HepG2 (cell line): ENCODE measurements around the gene SGF29. TPM values are rescaled to one million over a fixed set of nuclear protein-coding genes. Genes with fewer than 3 reads are reported as not detected.

ENCODE experiments used
- ARNTL ChIP-seq: sonication (generic); formaldehyde crosslinking; IDR thresholded peaks from 2 replicates; pipeline ENCODE4 v1.4.0; 2020; ENCODE audit warnings: mild to moderate bottlenecking, missing genetic modification reagents
- ETV5 ChIP-seq: IDR thresholded peaks from 2 replicates; pipeline ENCODE4 v1.6.1; 2018; ENCODE audit warnings: missing biosample characterization, missing genetic modification reagents, inconsistent platforms, borderline replicate concordance
- GFI1 ChIP-seq: sonication (generic); formaldehyde crosslinking; IDR thresholded peaks from 2 replicates; pipeline ENCODE4 v1.5.0; 2020; ENCODE audit warnings: missing genetic modification reagents, mild to moderate bottlenecking, borderline replicate concordance
- NFYC ChIP-seq: IDR thresholded peaks from 2 replicates; pipeline ENCODE4 v1.6.1; 2016; ENCODE audit warnings: missing genetic modification reagents, missing compliant biosample characterization
- PAF1 ChIP-seq: IDR thresholded peaks from 2 replicates; pipeline ENCODE4 v1.6.1; 2016; ENCODE audit warnings: missing genetic modification reagents, missing compliant biosample characterization
- RFX5 ChIP-seq: IDR thresholded peaks from 2 replicates; pipeline ENCODE4 v1.6.1; 2011; ENCODE audit warnings: low read depth, low read length, improper control_type of control experiment
- SP140L ChIP-seq: sonication (generic); formaldehyde crosslinking; IDR thresholded peaks from 2 replicates; pipeline ENCODE4 v1.4.0; 2020; ENCODE audit warnings: missing genetic modification reagents, borderline replicate concordance
- ZFAT ChIP-seq: sonication (generic); formaldehyde crosslinking; conservative IDR thresholded peaks from 2 replicates; pipeline ENCODE4 v1.8.1; 2023; ENCODE audit warnings: missing genetic modification reagents, inconsistent platforms
- ZFP82 ChIP-seq: sonication (generic); formaldehyde crosslinking; IDR thresholded peaks from 2 replicates; pipeline ENCODE4 v1.5.1; 2020; ENCODE audit warnings: mild to moderate bottlenecking, missing genetic modification reagents, borderline replicate concordance
- ZNF670 ChIP-seq: sonication (generic); formaldehyde crosslinking; IDR thresholded peaks from 2 replicates; pipeline ENCODE4 v1.8.0; 2022; ENCODE audit warnings: mild to moderate bottlenecking, missing genetic modification reagents, borderline replicate concordance
- ZNF878 ChIP-seq: sonication (generic); formaldehyde crosslinking; IDR thresholded peaks from 2 replicates; pipeline ENCODE4 v1.8.1; 2023; ENCODE audit warnings: mild to moderate bottlenecking, missing genetic modification reagents, moderate library complexity
- polyA plus RNA-seq, 8 experiments: library from polyadenylated mRNA; depleted of rRNA in 3 of 8; stranded (reverse) in 7 of 8; unstranded in 1 of 8; fragments of >200 nt; fragmentation: Illumina TruSeq in 4 of 8; extraction: Trizol in 4 of 8; gene quantifications; 2 replicates each; pipeline versions ENCODE4 v1.2.1 to v1.2.3, GENCODE V29; 2011 to 2016; ENCODE audit warnings: low read depth in 4 of 8, missing spikeins in 1 of 8, mixed read lengths in 1 of 8; ENCODE audit not compliant: insufficient read depth in 1 of 8
- total RNA-seq, 5 experiments: library from RNA; depleted of rRNA; stranded (reverse); fragments of >200 nt; fragmentation: Illumina TruSeq; extraction: Trizol; gene quantifications; 2 replicates each; pipeline ENCODE4 v1.2.3, GENCODE V29; 2016; ENCODE audit warnings: low read depth in 1 of 5
- TF ChIP-seq, protein P1 (sequence below): sonication (generic); formaldehyde crosslinking; IDR thresholded peaks from 2 replicates; pipeline ENCODE4 v1.4.0; 2020; ENCODE audit warnings: missing genetic modification reagents, borderline replicate concordance
- TF ChIP-seq, protein P2 (sequence below): IDR thresholded peaks from 2 replicates; pipeline ENCODE4 v1.6.1; 2016; ENCODE audit warnings: low read depth, missing genetic modification reagents, missing compliant biosample characterization
- TF ChIP-seq, protein P3 (sequence below): sonication (generic); formaldehyde crosslinking; IDR thresholded peaks from 2 replicates; pipeline ENCODE4 v1.4.0; 2020; ENCODE audit warnings: missing genetic modification reagents

Gene SGF29
- total and polyA plus RNA-seq, 2 of the 13 experiments (the other 11 are each of a cell fraction or from before 2014, with no cell fraction given): 5.0 to 29.4 TPM

DNA sequence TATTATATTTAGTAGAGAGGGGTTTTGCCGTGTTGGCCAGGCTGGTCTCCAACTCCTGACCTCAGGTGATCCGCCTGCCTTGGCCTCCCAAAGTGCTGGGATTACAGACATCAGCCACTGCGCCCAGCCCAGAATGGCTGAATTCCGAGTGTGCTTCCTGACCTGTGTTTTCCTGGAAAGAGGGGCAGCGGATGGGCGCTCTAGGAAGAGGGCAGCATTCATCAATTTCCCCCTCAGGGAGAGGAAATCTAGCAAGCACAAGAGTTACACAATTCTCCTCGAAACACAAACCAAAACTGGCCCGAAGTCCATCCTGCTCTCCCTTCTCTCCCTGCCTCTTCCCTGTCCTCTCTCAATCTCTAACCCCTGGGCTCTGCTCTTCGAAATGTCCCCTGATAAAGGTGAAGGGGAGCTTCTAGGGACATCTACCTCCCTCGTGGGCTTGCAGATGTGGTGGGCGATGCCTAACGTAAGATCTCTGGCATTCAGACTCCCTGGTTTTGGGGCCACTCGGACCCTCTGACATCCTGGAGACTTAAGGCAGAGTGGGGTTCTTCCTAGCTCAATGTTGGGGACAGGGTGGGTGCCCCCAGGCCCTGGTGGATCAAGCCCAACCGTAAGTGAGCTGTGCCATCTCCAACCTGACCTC lies 48.1 kb upstream of the SGF29 start (continued):
- TF ChIP-seq, protein P1, sequence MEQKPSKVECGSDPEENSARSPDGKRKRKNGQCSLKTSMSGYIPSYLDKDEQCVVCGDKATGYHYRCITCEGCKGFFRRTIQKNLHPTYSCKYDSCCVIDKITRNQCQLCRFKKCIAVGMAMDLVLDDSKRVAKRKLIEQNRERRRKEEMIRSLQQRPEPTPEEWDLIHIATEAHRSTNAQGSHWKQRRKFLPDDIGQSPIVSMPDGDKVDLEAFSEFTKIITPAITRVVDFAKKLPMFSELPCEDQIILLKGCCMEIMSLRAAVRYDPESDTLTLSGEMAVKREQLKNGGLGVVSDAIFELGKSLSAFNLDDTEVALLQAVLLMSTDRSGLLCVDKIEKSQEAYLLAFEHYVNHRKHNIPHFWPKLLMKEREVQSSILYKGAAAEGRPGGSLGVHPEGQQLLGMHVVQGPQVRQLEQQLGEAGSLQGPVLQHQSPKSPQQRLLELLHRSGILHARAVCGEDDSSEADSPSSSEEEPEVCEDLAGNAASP (CRISPR knock-in tag): peak; percentile 84; the same call in 1 of the 2 replicates
- TF ChIP-seq GFI1 (CRISPR knock-in tag) (peak; percentile 79; the same call in 1 of the 2 replicates), SP140L (CRISPR knock-in tag) (no peak), RFX5 (no peak), ZFAT (CRISPR knock-in tag) (peak; percentile 81; the same call in 1 of the 2 replicates), ZNF670 (CRISPR knock-in tag) (no peak), ARNTL (CRISPR knock-in tag) (0 out of 2 replicates have a peak, but pooled peaks have one; percentile 54), PAF1 (CRISPR knock-in tag) (no peak), NFYC (CRISPR knock-in tag) (no peak), ZFP82 (no peak), ZNF878 (peak; percentile 92), ETV5 (CRISPR knock-in tag) (peak; percentile 89)
- TF ChIP-seq, protein P2, sequence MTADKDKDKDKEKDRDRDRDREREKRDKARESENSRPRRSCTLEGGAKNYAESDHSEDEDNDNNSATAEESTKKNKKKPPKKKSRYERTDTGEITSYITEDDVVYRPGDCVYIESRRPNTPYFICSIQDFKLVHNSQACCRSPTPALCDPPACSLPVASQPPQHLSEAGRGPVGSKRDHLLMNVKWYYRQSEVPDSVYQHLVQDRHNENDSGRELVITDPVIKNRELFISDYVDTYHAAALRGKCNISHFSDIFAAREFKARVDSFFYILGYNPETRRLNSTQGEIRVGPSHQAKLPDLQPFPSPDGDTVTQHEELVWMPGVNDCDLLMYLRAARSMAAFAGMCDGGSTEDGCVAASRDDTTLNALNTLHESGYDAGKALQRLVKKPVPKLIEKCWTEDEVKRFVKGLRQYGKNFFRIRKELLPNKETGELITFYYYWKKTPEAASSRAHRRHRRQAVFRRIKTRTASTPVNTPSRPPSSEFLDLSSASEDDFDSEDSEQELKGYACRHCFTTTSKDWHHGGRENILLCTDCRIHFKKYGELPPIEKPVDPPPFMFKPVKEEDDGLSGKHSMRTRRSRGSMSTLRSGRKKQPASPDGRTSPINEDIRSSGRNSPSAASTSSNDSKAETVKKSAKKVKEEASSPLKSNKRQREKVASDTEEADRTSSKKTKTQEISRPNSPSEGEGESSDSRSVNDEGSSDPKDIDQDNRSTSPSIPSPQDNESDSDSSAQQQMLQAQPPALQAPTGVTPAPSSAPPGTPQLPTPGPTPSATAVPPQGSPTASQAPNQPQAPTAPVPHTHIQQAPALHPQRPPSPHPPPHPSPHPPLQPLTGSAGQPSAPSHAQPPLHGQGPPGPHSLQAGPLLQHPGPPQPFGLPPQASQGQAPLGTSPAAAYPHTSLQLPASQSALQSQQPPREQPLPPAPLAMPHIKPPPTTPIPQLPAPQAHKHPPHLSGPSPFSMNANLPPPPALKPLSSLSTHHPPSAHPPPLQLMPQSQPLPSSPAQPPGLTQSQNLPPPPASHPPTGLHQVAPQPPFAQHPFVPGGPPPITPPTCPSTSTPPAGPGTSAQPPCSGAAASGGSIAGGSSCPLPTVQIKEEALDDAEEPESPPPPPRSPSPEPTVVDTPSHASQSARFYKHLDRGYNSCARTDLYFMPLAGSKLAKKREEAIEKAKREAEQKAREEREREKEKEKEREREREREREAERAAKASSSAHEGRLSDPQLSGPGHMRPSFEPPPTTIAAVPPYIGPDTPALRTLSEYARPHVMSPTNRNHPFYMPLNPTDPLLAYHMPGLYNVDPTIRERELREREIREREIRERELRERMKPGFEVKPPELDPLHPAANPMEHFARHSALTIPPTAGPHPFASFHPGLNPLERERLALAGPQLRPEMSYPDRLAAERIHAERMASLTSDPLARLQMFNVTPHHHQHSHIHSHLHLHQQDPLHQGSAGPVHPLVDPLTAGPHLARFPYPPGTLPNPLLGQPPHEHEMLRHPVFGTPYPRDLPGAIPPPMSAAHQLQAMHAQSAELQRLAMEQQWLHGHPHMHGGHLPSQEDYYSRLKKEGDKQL (CRISPR knock-in tag): 0 out of 2 replicates have a peak, but pooled peaks have one; percentile 52
- TF ChIP-seq, protein P3, sequence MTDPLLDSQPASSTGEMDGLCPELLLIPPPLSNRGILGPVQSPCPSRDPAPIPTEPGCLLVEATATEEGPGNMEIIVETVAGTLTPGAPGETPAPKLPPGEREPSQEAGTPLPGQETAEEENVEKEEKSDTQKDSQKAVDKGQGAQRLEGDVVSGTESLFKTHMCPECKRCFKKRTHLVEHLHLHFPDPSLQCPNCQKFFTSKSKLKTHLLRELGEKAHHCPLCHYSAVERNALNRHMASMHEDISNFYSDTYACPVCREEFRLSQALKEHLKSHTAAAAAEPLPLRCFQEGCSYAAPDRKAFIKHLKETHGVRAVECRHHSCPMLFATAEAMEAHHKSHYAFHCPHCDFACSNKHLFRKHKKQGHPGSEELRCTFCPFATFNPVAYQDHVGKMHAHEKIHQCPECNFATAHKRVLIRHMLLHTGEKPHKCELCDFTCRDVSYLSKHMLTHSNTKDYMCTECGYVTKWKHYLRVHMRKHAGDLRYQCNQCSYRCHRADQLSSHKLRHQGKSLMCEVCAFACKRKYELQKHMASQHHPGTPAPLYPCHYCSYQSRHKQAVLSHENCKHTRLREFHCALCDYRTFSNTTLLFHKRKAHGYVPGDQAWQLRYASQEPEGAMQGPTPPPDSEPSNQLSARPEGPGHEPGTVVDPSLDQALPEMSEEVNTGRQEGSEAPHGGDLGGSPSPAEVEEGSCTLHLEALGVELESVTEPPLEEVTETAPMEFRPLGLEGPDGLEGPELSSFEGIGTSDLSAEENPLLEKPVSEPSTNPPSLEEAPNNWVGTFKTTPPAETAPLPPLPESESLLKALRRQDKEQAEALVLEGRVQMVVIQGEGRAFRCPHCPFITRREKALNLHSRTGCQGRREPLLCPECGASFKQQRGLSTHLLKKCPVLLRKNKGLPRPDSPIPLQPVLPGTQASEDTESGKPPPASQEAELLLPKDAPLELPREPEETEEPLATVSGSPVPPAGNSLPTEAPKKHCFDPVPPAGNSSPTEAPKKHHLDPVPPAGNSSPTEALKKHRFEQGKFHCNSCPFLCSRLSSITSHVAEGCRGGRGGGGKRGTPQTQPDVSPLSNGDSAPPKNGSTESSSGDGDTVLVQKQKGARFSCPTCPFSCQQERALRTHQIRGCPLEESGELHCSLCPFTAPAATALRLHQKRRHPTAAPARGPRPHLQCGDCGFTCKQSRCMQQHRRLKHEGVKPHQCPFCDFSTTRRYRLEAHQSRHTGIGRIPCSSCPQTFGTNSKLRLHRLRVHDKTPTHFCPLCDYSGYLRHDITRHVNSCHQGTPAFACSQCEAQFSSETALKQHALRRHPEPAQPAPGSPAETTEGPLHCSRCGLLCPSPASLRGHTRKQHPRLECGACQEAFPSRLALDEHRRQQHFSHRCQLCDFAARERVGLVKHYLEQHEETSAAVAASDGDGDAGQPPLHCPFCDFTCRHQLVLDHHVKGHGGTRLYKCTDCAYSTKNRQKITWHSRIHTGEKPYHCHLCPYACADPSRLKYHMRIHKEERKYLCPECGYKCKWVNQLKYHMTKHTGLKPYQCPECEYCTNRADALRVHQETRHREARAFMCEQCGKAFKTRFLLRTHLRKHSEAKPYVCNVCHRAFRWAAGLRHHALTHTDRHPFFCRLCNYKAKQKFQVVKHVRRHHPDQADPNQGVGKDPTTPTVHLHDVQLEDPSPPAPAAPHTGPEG (CRISPR knock-in tag): 0 out of 2 replicates have a peak, but pooled peaks have one; percentile 56
